GM19099 (cell line): ENCODE data around the gene SYTL1.

Source experiments
- POLR2A ChIP-seq: IDR thresholded peaks from 3 replicates; pipeline ENCODE4 v1.6.1; 2011; ENCODE audit warnings: low read depth; ENCODE audit not compliant: insufficient read length; ENCODE audit errors: extremely low read depth

SYTL1 gene

GRCh38 chr1:27341525-27342252, at the start of gene SYTL1:
Gene SYTL1, plus strand, starts transcription at chr1:27342022. Its CDS starts 3,313 bp downstream, at chr1:27345335.
- no peak for TF ChIP-seq POLR2A

GRCh38 chr1:27292106-27292505, 49.7 kb upstream of the SYTL1 start:
- no peak for TF ChIP-seq POLR2A

- TF ChIP-seq POLR2A = no peak
Measured at GRCh38 chr1:27293915-27294314, 47.9 kb upstream of the SYTL1 start.

GRCh38 chr1:27296773-27297291, 45.0 kb upstream of the SYTL1 start:
- no peak for TF ChIP-seq POLR2A

GRCh38 chr1:27297903-27298302, 43.9 kb upstream of the SYTL1 start:
- TF ChIP-seq POLR2A = no peak

GRCh38 chr1:27298632-27299384, 43.0 kb upstream of the SYTL1 start:
- no peak for TF ChIP-seq POLR2A

- TF ChIP-seq POLR2A = no peak
Measured at GRCh38 chr1:27299385-27300271, 42.2 kb upstream of the SYTL1 start.

GRCh38 chr1:27300341-27301051, 41.3 kb upstream of the SYTL1 start:
- TF ChIP-seq POLR2A = no peak

- no peak for TF ChIP-seq POLR2A
Measured at GRCh38 chr1:27301052-27301422, 40.8 kb upstream of the SYTL1 start.

- no peak for TF ChIP-seq POLR2A
Measured at GRCh38 chr1:27301582-27302199, 40.1 kb upstream of the SYTL1 start.

GRCh38 chr1:27302612-27303011, 39.2 kb upstream of the SYTL1 start:
- TF ChIP-seq POLR2A = no peak

- no peak for TF ChIP-seq POLR2A
Measured at GRCh38 chr1:27303509-27303908, 38.3 kb upstream of the SYTL1 start.

GRCh38 chr1:27306071-27306470, 35.8 kb upstream of the SYTL1 start:
- TF ChIP-seq POLR2A = no peak
